Sigmoid colon (tissue), 3 donors: ENCODE data around the gene RANGRF.

Source experiments
- CTCF ChIP-seq, 4 experiments: fragments of 450-650 bp in 3 of 4; fragments of 200-600 bp in 1 of 4; IDR thresholded peaks; one replicate each; pipeline ENCODE4 v1.5.1; 2016 to 2019; ENCODE audit warnings: antibody characterized with exemption in 4 of 4, mild to moderate bottlenecking in 3 of 4, moderate library complexity in 2 of 4
- POLR2A ChIP-seq, 2 donors: fragments of 450-650 bp; IDR thresholded peaks; one replicate each; pipeline ENCODE4 v1.6.1; 2016; ENCODE audit warnings: antibody characterized with exemption in 2 of 2, mild to moderate bottlenecking in 2 of 2, moderate library complexity in 2 of 2

- TF ChIP-seq CTCF (IDR thresholded peaks at IDR 0.05) (no peak), POLR2A (IDR thresholded peaks at IDR 0.05) (no peak)
Measured at GRCh38 chr17:8267480-8268147, 20.9 kb upstream of the RANGRF start.
